Suprapubic skin (tissue), 4 donors: ENCODE results near the gene GLG1. TPM values are rescaled to one million over a fixed set of nuclear protein-coding genes. Genes with fewer than 3 reads are reported as not detected.
A peak's percentile ranks its signal among the peaks of the same experiment; 100 is the strongest.
"Not testable (repeated sequence)": the region's sequence is repeated elsewhere in the genome, so short reads cannot be mapped to it uniquely, and the experiment has no call there.

Experiments
- DNase-seq, 2 donors: peaks; one replicate each; pipeline ENCODE4 v3.0.0-alpha.2; 2019; ENCODE audit warnings: low spot score in 2 of 2
- H3K27ac ChIP-seq: fragments of 200-600 bp; sonication (generic); one replicate; pipeline ENCODE4 v1.5.1; 2019
- H3K27me3 ChIP-seq: fragments of 200-600 bp; sonication (generic); one replicate; pipeline ENCODE4 v1.5.1; 2019
- H3K36me3 ChIP-seq: fragments of 200-600 bp; sonication (generic); one replicate; pipeline ENCODE4 v1.5.1; 2019
- H3K4me1 ChIP-seq: fragments of 200-600 bp; sonication (generic); one replicate; pipeline ENCODE4 v1.5.1; 2019
- H3K4me3 ChIP-seq: fragments of 200-600 bp; sonication (generic); one replicate; pipeline ENCODE4 v1.5.1; 2019; ENCODE audit warnings: mild to moderate bottlenecking
- H3K9me3 ChIP-seq: fragments of 200-600 bp; sonication (generic); one replicate; pipeline ENCODE4 v1.5.1; 2019
- EP300 ChIP-seq: sonication (generic); formaldehyde crosslinking; IDR thresholded peaks from one replicate; pipeline ENCODE4 v1.6.1; 2017; ENCODE audit warnings: antibody characterized with exemption
- POLR2A ChIP-seq, 2 donors: fragments of 450-650 bp; IDR thresholded peaks; one replicate each; pipeline ENCODE4 v1.6.1; 2017; ENCODE audit warnings: antibody characterized with exemption in 2 of 2, mild to moderate bottlenecking in 2 of 2, moderate library complexity in 2 of 2
- POLR2AphosphoS5 ChIP-seq, 3 donors: sonication (generic); formaldehyde crosslinking; IDR thresholded peaks; one replicate each; pipeline ENCODE4 v1.6.1; 2017; ENCODE audit warnings: antibody characterized with exemption in 3 of 3
- WGBS: methylation state at CpG from one replicate; pipeline ENCODE4 v1.1.5; 2018; 5-methylcytosine and 5-hydroxymethylcytosine counted together
- total RNA-seq, 4 donors: library from RNA; depleted of rRNA; stranded (reverse); fragments of >200 nt; gene quantifications; one replicate each; pipeline ENCODE4 v1.1.0, GENCODE V29; 2016
- TF ChIP-seq, protein P1 (sequence below), 2 donors: fragments of 200-600 bp in 1 of 2; fragments of 450-650 bp in 1 of 2; sonication (generic) in 1 of 2; IDR thresholded peaks; one replicate each; pipeline ENCODE4 v1.5.1; 2016 to 2019; ENCODE audit warnings: antibody characterized with exemption in 2 of 2, mild to moderate bottlenecking in 1 of 2, moderate library complexity in 1 of 2

Gene GLG1
- total RNA-seq, 4 donors from 2014 or later, result 62.5 to 160 (median 89.6) TPM

DNA sequence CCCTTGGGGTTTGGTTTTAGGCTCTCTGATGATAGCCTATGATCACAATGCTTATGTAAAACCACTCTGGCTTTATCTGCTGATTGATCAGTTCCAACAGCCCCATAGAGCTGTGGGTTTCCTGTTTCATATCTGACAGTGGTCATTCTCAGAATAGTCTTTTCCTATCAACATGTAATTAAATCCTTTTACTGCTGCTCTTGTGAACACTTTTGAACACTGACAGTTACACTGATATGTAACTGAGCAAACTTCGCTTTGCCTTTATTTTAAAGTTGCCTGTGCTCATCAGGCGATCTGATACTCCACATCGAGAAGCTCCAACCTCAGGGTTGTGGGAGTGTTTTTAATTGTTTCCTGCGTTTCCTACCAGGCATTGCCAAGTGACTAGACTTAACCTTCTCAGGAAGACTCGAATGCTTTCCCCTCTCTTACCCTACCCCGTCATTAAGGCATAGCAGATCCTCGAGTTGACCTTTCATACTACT is 168.4 kb downstream of the GLG1 start:
- WGBS, result 56% methylated on average over 7 of the region's 7 CpGs
- Histone ChIP-seq H3K36me3 (no peaks in the 10 kb centered on the region), H3K9me3 (no peaks in the 10 kb centered on the region), H3K27ac (no peak overlapping the region), H3K4me3 (no peak overlapping the region), H3K4me1 (peaks cover 5% of the 10 kb centered on the region), H3K27me3 (no peaks in the 10 kb centered on the region)
- no peak for DNase-seq
- TF ChIP-seq, protein P1, sequence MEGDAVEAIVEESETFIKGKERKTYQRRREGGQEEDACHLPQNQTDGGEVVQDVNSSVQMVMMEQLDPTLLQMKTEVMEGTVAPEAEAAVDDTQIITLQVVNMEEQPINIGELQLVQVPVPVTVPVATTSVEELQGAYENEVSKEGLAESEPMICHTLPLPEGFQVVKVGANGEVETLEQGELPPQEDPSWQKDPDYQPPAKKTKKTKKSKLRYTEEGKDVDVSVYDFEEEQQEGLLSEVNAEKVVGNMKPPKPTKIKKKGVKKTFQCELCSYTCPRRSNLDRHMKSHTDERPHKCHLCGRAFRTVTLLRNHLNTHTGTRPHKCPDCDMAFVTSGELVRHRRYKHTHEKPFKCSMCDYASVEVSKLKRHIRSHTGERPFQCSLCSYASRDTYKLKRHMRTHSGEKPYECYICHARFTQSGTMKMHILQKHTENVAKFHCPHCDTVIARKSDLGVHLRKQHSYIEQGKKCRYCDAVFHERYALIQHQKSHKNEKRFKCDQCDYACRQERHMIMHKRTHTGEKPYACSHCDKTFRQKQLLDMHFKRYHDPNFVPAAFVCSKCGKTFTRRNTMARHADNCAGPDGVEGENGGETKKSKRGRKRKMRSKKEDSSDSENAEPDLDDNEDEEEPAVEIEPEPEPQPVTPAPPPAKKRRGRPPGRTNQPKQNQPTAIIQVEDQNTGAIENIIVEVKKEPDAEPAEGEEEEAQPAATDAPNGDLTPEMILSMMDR (IDR thresholded peaks at IDR 0.05), result no peak
- TF ChIP-seq EP300 (no peak), POLR2A (IDR thresholded peaks at IDR 0.05) (no peak), POLR2AphosphoS5 (IDR thresholded peaks at IDR 0.05) (no peak)

DNA sequence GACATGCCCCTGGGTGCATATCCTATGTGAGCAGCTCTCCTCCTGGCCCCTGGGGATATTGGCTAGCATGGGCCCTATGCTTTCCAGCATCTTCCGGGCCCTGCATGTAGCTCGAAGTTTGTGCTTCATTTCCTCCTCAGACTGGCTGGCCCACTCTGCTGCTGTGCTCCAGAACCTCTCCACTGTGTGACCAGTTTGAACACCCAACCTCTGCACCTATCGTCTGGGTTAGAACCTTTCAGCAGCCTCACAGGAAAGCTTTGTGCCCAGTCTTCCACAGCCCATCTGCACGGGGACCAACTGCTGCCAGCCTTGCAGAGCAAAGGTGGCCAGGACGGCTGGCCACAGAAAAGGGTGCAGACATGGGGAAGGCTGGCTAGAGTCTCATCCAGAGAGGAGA is 175.4 kb downstream of the GLG1 start:
- TF ChIP-seq, protein P1 (IDR thresholded peaks at IDR 0.05), result no peak
- no peak for TF ChIP-seq POLR2AphosphoS5 (IDR thresholded peaks at IDR 0.05)
- TF ChIP-seq EP300, result no peak
- no peak for TF ChIP-seq POLR2A (IDR thresholded peaks at IDR 0.05)
- DNase-seq, result no peak

DNA sequence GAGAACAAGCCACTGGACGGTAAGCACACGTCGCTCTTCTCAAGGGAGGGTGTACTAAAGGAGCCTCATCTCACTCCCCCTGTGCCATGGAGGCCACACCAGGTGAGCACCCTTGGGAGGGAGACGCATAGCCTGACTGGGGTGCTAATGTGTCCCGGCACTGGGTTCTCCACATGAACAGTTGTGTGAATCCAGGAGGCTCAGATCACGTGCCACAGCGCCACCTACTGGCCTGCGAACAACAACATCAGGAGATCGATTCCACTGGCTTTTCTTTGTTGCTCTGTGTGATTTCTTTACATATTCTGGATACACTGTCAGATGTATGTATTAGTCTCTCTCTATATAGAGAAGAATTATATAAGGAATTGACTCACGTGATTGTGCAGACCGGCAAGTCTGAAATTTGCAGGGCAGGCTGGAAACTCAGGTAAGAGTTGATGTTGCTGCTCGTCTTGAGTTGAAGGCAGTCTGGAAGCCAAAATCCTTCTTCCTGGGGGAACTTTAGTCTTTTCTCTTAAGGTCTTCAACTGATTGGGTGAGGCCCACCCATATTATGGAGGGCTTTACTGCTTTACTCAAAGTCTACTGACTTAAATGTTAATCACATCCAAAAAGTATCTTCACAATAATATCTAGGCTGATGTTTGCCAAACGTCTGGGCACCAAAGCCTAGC is 176.7 kb downstream of the GLG1 start:
- 19% methylated on average over 10 of the region's 13 CpGs for WGBS

More for the DNA sequence above, 175.4 kb downstream of the GLG1 start:
- no peaks in the 10 kb centered on the region for H3K27me3 ChIP-seq
- WGBS, result 62% methylated on average over 5 of the region's 5 CpGs
- H3K4me1 ChIP-seq, result no peaks in the 10 kb centered on the region
- no peaks in the 10 kb centered on the region for H3K36me3 ChIP-seq
- H3K27ac ChIP-seq, result no peak overlapping the region
- H3K9me3 ChIP-seq, result no peaks in the 10 kb centered on the region
- H3K4me3 ChIP-seq, result no peak overlapping the region

DNA sequence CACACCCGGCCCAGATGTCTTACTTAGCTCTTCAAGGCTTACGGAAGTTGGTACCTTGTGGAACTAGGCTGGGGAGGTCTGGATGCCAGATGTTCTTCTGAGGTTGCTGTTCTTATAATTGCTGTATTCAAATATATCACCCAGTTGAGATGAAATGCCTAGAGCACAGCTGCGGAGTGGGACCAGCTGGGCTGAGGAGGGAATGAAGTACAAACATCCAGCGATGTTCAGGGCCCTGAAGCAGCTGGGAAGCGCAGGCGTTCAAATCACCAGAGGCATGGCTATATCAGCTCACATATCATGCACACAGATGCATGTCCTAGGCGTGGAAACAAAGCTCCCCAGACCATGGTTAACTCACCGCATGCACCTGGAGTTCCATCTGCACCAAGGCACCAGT is 178.4 kb downstream of the GLG1 start:
- WGBS, result no CpG with 5 or more reads among the region's 8 CpGs
- H3K27ac ChIP-seq, H3K4me3 ChIP-seq: not testable (repeated sequence)

More for the DNA sequence above, 176.7 kb downstream of the GLG1 start:
- H3K9me3 ChIP-seq, H3K4me3 ChIP-seq, H3K4me1 ChIP-seq, H3K27ac ChIP-seq, H3K27me3 ChIP-seq, DNase-seq, H3K36me3 ChIP-seq: not testable (repeated sequence)
- TF ChIP-seq, protein P1 (IDR thresholded peaks at IDR 0.05), result peak; percentile 62 to 65

DNA sequence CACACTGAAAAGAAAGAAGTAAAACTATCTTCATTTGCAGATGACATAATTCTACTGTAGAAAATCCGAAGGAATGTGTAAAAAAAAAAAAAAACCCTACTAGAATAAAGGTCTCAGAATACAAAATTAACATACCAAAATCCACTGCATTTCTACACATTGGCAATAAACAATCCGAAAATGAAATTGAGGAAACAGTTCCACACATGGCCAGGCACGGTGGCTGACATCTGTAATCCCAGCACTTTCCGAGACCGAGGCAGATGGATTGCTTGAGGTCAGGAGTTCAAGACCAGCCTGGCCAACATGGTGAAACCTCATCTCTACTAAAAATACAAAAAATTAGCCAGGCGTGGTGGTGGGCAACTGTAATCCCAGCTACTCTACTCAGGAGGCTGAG is 181.2 kb downstream of the GLG1 start:
- DNase-seq, H3K27me3 ChIP-seq, H3K36me3 ChIP-seq, H3K27ac ChIP-seq, H3K9me3 ChIP-seq, H3K4me1 ChIP-seq, H3K4me3 ChIP-seq: not testable (repeated sequence)
- 69% methylated on average over 6 of the region's 6 CpGs for WGBS

More for the DNA sequence above, 178.4 kb downstream of the GLG1 start:
- not testable (repeated sequence) for H3K27me3 ChIP-seq, H3K36me3 ChIP-seq, H3K9me3 ChIP-seq, DNase-seq, H3K4me1 ChIP-seq

DNA sequence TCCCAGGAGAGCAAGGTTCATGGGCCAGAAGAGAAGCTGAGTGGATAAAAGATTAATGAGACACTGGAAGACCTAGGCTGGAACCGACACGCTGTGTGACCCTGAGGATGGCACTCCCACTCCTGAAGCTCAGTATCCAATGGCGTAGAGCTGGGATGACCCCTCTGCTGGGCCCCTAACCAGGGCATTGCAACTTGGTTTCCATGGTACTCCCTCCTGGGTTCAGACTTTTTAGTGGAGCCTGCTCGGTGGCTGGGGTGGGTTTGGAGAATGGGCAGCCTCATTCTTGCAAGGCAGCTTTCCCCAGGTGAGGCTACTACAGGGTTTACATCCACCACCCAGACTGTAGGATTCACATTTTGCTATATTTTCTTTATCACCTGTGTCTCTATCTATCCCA is 183.2 kb downstream of the GLG1 start:
- not testable (repeated sequence) for H3K4me3 ChIP-seq, H3K9me3 ChIP-seq, H3K27me3 ChIP-seq, DNase-seq, H3K4me1 ChIP-seq, H3K36me3 ChIP-seq, H3K27ac ChIP-seq
- WGBS, result 95% methylated on average over 2 of the region's 4 CpGs

DNA sequence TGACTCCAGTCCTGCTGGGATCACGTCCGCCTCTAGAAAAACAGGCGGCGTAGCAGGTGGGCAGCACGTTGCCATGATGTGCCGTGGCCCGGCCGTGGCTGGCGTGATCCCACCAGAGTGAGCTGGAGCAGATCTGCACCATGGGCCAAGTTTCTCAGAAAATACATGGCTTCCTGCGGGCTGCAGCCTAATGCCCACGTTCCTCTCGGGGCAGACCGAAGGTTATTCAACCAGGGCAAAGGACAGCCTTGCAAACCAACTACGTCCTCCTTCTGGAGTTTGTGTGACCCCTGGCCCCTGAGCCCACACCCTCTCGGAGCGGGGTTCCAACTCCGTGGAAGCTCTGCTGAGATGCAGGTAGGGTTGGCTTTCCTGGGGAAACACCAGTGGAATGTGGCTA is 184.8 kb downstream of the GLG1 start:
- H3K4me1 ChIP-seq, DNase-seq, H3K27me3 ChIP-seq, H3K9me3 ChIP-seq, H3K27ac ChIP-seq, H3K36me3 ChIP-seq, H3K4me3 ChIP-seq: not testable (repeated sequence)
- 95% methylated on average over 4 of the region's 17 CpGs for WGBS

DNA sequence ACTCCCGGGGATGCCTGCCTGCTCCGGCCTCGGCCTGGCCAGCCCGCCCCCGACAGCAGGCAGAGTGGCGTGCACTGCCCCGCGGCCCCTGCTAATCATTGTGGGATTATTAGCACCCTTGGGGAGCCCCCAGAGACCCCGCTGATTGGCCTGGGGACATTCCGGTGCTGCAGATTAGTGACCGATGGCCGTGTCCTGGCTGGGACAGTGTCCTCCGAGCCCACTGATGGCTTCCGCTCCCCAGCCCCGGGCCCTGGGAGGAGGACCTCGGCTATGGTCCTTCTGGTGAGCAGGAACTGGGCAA is 185.5 kb downstream of the GLG1 start:
- WGBS, result no CpG with 5 or more reads among the region's 16 CpGs
- not testable (repeated sequence) for H3K4me3 ChIP-seq, DNase-seq, H3K27me3 ChIP-seq, H3K36me3 ChIP-seq, H3K9me3 ChIP-seq, H3K4me1 ChIP-seq, H3K27ac ChIP-seq

DNA sequence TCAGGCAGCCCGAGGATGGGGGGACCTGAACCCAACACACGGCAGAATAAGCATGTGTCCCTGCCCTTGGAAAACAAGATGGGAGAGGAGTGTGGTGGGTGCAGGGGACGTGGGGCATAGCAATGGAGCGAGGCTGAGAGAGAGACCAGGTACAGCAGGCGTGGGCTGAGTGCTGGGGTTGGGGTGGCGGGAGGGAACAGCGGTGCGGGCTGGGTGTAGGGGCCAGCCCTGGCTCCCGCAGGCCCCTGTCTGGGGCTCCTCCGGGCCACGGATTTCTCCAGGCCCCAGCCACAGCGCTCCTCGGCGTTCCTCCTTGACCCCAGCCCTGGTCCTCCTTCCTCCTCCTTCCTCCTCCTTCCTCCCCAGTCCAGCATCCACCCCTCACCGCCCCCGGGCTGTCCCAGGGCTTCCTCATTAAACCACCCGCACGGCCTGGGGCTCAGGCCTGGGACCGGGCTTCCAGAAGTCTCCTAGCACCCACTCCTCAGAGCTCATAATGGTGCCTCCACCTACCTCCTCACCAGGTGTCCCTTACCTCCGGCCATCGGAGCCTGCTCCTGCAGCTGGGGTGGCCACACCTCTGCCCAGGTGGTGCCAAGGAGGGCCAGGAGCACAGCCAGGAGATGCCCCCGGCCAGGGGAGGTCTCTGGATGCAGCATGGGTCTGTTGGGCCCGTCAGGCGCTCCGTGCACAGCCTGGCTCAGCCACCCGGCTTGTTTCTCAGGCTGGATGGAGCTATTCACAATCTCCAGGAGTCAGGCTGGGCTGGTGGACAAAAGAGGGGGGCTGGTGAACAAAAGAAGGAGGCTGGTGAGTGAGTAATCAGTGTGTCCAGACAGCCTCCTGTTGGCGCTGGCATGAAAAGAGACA is 186.1 kb downstream of the GLG1 start, which contains the start of gene CLEC18B:
TSS of gene CLEC18B (minus strand) at position 867 of the 870 bp plus-strand sequence. CDS start at position 659, 208 bp downstream.
- not testable (repeated sequence) for H3K9me3 ChIP-seq, H3K27ac ChIP-seq, H3K27me3 ChIP-seq, H3K36me3 ChIP-seq, H3K4me3 ChIP-seq, DNase-seq, H3K4me1 ChIP-seq
- 78% methylated on average over 5 of the region's 27 CpGs for WGBS

DNA sequence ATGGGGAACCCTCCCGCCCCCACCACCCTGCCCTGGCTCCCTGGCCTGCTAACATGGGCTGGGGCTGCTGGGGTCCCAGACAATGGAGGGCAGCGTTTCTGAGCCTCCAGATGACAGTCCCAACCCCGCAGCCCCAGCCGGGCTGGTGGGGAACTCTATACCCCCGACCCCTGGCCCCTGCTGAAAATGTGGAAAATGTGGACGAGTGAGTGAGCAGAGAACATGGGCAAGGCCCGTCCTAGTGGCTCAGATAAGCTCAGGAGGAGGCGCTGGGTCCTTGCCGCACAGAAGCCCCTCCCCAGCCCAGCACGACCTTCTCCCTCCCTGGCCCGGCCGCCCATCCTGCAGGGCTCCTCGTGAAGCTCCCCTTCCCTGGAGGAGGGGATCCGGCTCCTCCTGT is 187.1 kb downstream of the GLG1 start:
- not testable (repeated sequence) for H3K4me3 ChIP-seq, H3K36me3 ChIP-seq, H3K4me1 ChIP-seq, H3K27me3 ChIP-seq, H3K9me3 ChIP-seq, H3K27ac ChIP-seq, DNase-seq
- no CpG with 5 or more reads among the region's 14 CpGs for WGBS
